Measurements from ENCODE around the gene GUCA2A.

- no peak for TF ChIP-seq CTCF (conservative IDR thresholded peaks at IDR 0.05; ENCODE audit: low read length)
- no peak for TF ChIP-seq EZH2phosphoT487 (IDR thresholded peaks at IDR 0.05; ENCODE audit: borderline replicate concordance, low read depth, low read length)
Observed at GRCh38 chr1:42158189-42158588, 6.4 kb downstream of the GUCA2A start.
